Ovary (tissue), 9 donors: ENCODE measurements around the gene RAD50. TPM values are rescaled to one million over a fixed set of nuclear protein-coding genes. Genes with fewer than 3 reads are reported as not detected.

Experiments used
- DNase-seq, 5 donors: peaks; one replicate each; pipeline ENCODE4 v3.0.0-alpha.2; 2019 to 2020
- H3K27ac ChIP-seq, 2 donors: fragments of 200-600 bp; one replicate each; pipeline versions ENCODE4 v1.5.1 to v1.8.0; 2019 to 2022
- H3K27me3 ChIP-seq: fragments of 200-600 bp; one replicate; pipeline ENCODE4 v1.8.0; 2022
- H3K36me3 ChIP-seq: fragments of 200-600 bp; sonication (generic); one replicate; pipeline ENCODE4 v1.5.1; 2019
- H3K4me1 ChIP-seq: one replicate; pipeline ENCODE4 v1.8.1; 2013; ENCODE audit warnings: mild to moderate bottlenecking, moderate library complexity; ENCODE audit not compliant: insufficient read depth
- H3K4me3 ChIP-seq: fragments of 200-600 bp; sonication (generic); one replicate; pipeline ENCODE4 v1.5.1; 2017
- H3K9me3 ChIP-seq, 2 donors: fragments of 200-600 bp in 1 of 2; sonication (generic) in 1 of 2; one replicate each; pipeline versions ENCODE4 v1.5.1 to v1.8.1; 2013 to 2019; ENCODE audit warnings: mild to moderate bottlenecking in 1 of 2, moderate library complexity in 1 of 2
- EP300 ChIP-seq: sonication (generic); formaldehyde crosslinking; IDR thresholded peaks from one replicate; pipeline ENCODE4 v1.6.1; 2017; ENCODE audit warnings: antibody characterized with exemption
- POLR2A ChIP-seq: fragments of 450-650 bp; IDR thresholded peaks from one replicate; pipeline ENCODE4 v1.6.1; 2017; ENCODE audit warnings: antibody characterized with exemption, mild to moderate bottlenecking, moderate library complexity
- WGBS, 3 donors: extraction: QIAGEN DNeasy Blood & Tissue Kit in 1 of 3; methylation state at CpG; one replicate each; pipeline versions ENCODE4 v1.1.5 to v1.1.7; 2013 to 2017; 5-methylcytosine and 5-hydroxymethylcytosine counted together
- intact Hi-C, 4 donors: fragments of 100-400 bp; cut with DNase I; formaldehyde crosslinking; loops; one replicate each; pipeline versions ENCODE4 v1.11.0 to v1.15.1; 2022 to 2023
- polyA plus RNA-seq, 2 donors: library from polyadenylated mRNA; stranded (reverse); fragments of 200-250 nt in 1 of 2; fragments of 350-450 nt in 1 of 2; fragmentation: Illumina TruSeq in 1 of 2; extraction: RNeasy Lipid Tissue Mini Kit (QIAGEN cat#74804) in 1 of 2; gene quantifications; one replicate each; pipeline ENCODE4 v1.2.3, GENCODE V29; 2013 to 2014
- total RNA-seq, 7 donors: library from RNA; depleted of rRNA in 2 of 7; stranded (reverse); fragments of >200 nt in 2 of 7; fragmentation: NEBNext Ultra II Directional in 3 of 7; extraction: Animal tissue kit (Norgen Biotek cat#: 25700) in 3 of 7; gene quantifications; one replicate each; pipeline versions ENCODE4 v1.1.0 to v1.2.4, GENCODE V29; 2016 to 2023
- TF ChIP-seq, protein P1 (sequence below), 3 donors: fragments of 450-650 bp in 2 of 3; fragments of 200-600 bp in 1 of 3; IDR thresholded peaks; one replicate each; pipeline versions ENCODE4 v1.5.1 to v1.8.0; 2016 to 2022; ENCODE audit warnings: antibody characterized with exemption in 3 of 3, mild to moderate bottlenecking in 1 of 3
- donor health status: DM: no; HTN: no; CAD: no; lungs with moderate emphysema.
- donor health status: DM: no; HTN: no; CAD: no.
- donor health status: Bipolar disorder and iron deficiency.
- donor health status: DM: yes; HTN: yes; CAD: no.
- donor health status: DM: no; HTN: no; CAD: no.
- donor health status: DM: yes; HTN: yes; CAD: no.

RAD50 gene
- total and polyA plus RNA-seq, 9 donors = 9.4 to 41.5 (median 28.1) TPM

DNA sequence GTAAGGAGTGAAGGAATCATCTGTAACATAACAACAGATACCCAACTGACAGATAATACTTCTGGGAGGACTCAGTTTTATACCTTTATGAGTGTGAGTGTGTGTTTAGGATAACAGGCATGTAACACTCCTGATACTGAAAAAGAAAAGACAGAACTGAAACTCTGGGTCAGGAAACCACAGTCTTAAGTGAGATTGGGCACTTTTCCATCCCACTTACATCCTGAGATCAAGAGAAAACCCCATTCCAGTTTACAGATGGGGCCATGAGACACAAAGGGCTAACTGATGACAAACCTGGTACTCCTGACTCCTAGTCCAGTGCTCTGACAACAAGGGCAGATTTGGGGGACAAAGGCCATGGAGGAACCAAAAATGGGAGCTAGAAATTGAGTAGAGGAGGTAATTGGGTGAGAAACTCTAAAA, 31.5 kb upstream of the RAD50 start:
- intact Hi-C loops = no loop called here
- no peak for DNase-seq
- no peaks in the 10 kb centered on the region for H3K4me1 ChIP-seq
- H3K36me3 ChIP-seq = no peaks in the 10 kb centered on the region
- H3K27me3 ChIP-seq = no peaks in the 10 kb centered on the region
- H3K27ac ChIP-seq = no peak overlapping the region
- no peak for TF ChIP-seq POLR2A
- TF ChIP-seq EP300 = no peak
- TF ChIP-seq, protein P1, sequence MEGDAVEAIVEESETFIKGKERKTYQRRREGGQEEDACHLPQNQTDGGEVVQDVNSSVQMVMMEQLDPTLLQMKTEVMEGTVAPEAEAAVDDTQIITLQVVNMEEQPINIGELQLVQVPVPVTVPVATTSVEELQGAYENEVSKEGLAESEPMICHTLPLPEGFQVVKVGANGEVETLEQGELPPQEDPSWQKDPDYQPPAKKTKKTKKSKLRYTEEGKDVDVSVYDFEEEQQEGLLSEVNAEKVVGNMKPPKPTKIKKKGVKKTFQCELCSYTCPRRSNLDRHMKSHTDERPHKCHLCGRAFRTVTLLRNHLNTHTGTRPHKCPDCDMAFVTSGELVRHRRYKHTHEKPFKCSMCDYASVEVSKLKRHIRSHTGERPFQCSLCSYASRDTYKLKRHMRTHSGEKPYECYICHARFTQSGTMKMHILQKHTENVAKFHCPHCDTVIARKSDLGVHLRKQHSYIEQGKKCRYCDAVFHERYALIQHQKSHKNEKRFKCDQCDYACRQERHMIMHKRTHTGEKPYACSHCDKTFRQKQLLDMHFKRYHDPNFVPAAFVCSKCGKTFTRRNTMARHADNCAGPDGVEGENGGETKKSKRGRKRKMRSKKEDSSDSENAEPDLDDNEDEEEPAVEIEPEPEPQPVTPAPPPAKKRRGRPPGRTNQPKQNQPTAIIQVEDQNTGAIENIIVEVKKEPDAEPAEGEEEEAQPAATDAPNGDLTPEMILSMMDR (IDR thresholded peaks at IDR 0.05) = no peak
- no peak overlapping the region for H3K4me3 ChIP-seq
- no peaks in the 10 kb centered on the region for H3K9me3 ChIP-seq

DNA sequence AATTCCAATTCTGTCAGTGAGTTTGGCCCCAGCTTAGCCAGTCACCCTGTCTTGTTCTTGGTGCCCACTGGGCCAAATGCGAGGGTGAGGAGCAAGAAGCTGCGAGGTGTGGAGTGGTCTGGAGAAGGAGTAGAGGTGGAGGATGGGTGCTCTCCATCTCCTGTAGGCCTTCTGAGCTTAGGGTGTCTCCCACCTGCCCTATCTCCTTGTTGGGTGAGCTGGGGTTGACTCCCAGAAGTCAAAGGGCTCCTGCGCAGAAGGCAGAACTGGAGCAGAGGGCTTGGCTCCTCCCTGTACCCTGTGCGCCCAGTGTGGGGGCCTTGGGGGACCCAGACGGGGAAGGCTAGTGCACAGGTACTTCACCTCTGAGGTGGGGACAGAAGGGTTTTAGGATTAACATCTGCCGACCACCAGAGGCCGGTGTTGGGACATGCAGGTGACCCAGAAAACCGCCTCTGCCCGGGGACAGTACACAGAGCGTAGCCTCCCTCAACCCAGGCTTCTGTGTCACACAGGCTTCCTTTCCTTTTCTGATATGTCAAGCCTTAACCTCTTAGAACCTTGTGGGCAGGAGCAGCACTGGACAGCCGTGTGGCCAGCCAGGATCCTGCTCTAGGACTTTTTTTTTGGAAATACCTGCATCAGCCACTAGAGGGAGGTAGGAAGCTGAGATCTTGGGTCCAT, 30.3 kb upstream of the RAD50 start:
- Histone ChIP-seq H3K36me3 (no peaks in the 10 kb centered on the region), H3K27ac (no peak overlapping the region), H3K27me3 (no peaks in the 10 kb centered on the region), H3K9me3 (no peaks in the 10 kb centered on the region), H3K4me1 (no peaks in the 10 kb centered on the region), H3K4me3 (no peak overlapping the region)
- intact Hi-C loops = no loop called here
- TF ChIP-seq POLR2A (no peak), EP300 (no peak)
- TF ChIP-seq, protein P1 (IDR thresholded peaks at IDR 0.05) = peak; percentile 58 to 65 (median 59)
- DNase-seq = peak; percentile 13 to 37 (median 25)
- 40 to 42% (median 42%) methylated on average over 11 of the region's 11 CpGs for WGBS, 3 donors

DNA sequence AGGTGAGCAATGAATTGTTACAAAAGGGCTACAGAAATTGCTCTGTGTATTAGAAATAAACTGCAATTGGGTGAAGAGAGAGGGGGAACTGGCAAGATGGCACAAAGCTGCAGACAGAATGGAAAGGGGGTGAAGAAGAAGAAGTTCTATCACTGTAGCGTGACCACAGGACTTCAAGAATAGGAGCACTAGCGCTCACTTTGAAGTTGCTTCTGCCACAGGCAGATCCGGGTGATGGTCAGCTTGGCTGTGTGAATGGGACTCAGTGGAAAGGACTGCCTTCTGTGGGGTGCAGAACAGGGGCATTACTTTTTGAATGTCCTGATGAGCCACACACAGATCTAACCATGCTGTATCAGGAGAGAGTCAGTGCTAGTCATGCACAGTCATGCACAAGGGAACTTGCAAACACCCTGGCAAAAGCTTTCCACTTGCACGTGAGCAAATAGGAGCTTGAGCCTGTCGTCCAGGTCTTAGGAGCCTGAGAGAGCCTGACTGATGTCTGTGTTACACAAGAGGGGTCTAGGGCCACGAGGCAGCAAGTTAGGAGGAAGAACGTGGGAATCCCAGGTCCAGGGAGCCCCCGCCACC, 29.7 kb upstream of the RAD50 start:
- intact Hi-C loops = no loop called here
- DNase-seq = no peak
- no peaks in the 10 kb centered on the region for H3K9me3 ChIP-seq
- H3K4me1 ChIP-seq = no peaks in the 10 kb centered on the region
- WGBS, 3 donors = 71 to 75% (median 73%) methylated on average over 8 of the region's 8 CpGs
- TF ChIP-seq POLR2A (no peak), EP300 (no peak)
- TF ChIP-seq, protein P1 (IDR thresholded peaks at IDR 0.05) = no peak
- no peaks in the 10 kb centered on the region for H3K36me3 ChIP-seq
- no peak overlapping the region for H3K27ac ChIP-seq
- H3K4me3 ChIP-seq = no peak overlapping the region
- H3K27me3 ChIP-seq = no peaks in the 10 kb centered on the region

DNA sequence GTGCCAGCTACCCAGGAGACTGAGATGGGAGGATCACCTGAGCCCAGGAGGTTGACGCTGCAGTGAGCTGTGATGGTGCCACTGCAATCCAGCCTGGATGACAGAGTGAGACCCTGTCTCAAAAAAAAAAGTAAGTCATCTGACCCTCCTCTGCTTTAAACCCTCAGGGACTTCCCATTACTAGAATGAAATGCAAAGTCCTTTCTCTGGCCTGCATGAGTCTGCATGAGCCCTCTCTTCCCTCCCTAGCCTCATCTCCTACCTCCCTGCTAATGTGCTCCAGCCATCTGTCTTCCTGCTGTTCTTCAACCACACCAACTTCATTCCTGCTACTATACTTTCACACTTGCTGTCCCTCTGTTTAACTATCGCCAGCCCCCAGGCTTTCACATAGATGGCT, 28.8 kb upstream of the RAD50 start:
- no peaks in the 10 kb centered on the region for H3K9me3 ChIP-seq
- no peaks in the 10 kb centered on the region for H3K4me1 ChIP-seq
- H3K27me3 ChIP-seq = no peaks in the 10 kb centered on the region
- DNase-seq = no peak
- no peak overlapping the region for H3K27ac ChIP-seq
- WGBS, 3 donors = 90 to 97% (median 95%) methylated on average over 2 of the region's 2 CpGs
- H3K4me3 ChIP-seq = no peak overlapping the region
- intact Hi-C loops = no loop called here
- no peak for TF ChIP-seq EP300
- TF ChIP-seq, protein P1 (IDR thresholded peaks at IDR 0.05) = no peak
- no peak for TF ChIP-seq POLR2A
- no peaks in the 10 kb centered on the region for H3K36me3 ChIP-seq
